C4-2B (cell line): ENCODE results near the gene PPM1D.
"Not testable (repeated sequence)": the region's sequence is repeated elsewhere in the genome, so short reads cannot be mapped to it uniquely, and the experiment has no call there.

Experiments
- H3K27ac ChIP-seq: fragments of 450-650 bp; 2 replicates; pipeline ENCODE4 v1.5.1; 2017
- CTCF ChIP-seq: fragments of 450-650 bp; conservative IDR thresholded peaks from 2 replicates; pipeline ENCODE4 v1.5.1; 2017; ENCODE audit warnings: mild to moderate bottlenecking
- ZFX ChIP-seq: fragments of 450-650 bp; IDR thresholded peaks from 2 replicates; pipeline ENCODE4 v1.6.1; 2017

PPM1D gene

GRCh38 chr17:60602871-60603270, 2.9 kb downstream of the PPM1D start:
- H3K27ac ChIP-seq, result no peak overlapping the region
- no peak for TF ChIP-seq CTCF
- TF ChIP-seq ZFX, result no peak

GRCh38 chr17:60603477-60603876, 3.5 kb downstream of the PPM1D start:
- not testable (repeated sequence) for H3K27ac ChIP-seq

- TF ChIP-seq ZFX (no peak), CTCF (no peak)
- H3K27ac ChIP-seq, result no peak overlapping the region
Measured at GRCh38 chr17:60604686-60605334, 4.8 kb downstream of the PPM1D start.

- no peak overlapping the region for H3K27ac ChIP-seq
- no peak for TF ChIP-seq ZFX
- no peak for TF ChIP-seq CTCF
Measured at GRCh38 chr17:60606036-60606435, 6.0 kb downstream of the PPM1D start.

GRCh38 chr17:60610473-60610872, 10.5 kb downstream of the PPM1D start:
- no peak overlapping the region for H3K27ac ChIP-seq
- TF ChIP-seq ZFX (no peak), CTCF (no peak)

- not testable (repeated sequence) for H3K27ac ChIP-seq
Measured at GRCh38 chr17:60611321-60611720, 11.3 kb downstream of the PPM1D start.

GRCh38 chr17:60613325-60613724, 13.3 kb downstream of the PPM1D start:
- TF ChIP-seq ZFX (no peak), CTCF (no peak)
- H3K27ac ChIP-seq, result no peak overlapping the region

- not testable (repeated sequence) for H3K27ac ChIP-seq
Measured at GRCh38 chr17:60613796-60614195, 13.8 kb downstream of the PPM1D start.

- not testable (repeated sequence) for H3K27ac ChIP-seq
Measured at GRCh38 chr17:60614247-60614646, 14.3 kb downstream of the PPM1D start.

GRCh38 chr17:60615108-60615507, 15.1 kb downstream of the PPM1D start:
- TF ChIP-seq ZFX (no peak), CTCF (no peak)
- H3K27ac ChIP-seq, result no peak overlapping the region
